GM12878 (cell line): ENCODE results near the gene SLC66A1. TPM values are rescaled to one million over a fixed set of nuclear protein-coding genes. Genes with fewer than 3 reads are reported as not detected.

Experiments used
- ATAC-seq: fragments of 200-7000 bp; cut with Tn5 transposase; 3 replicates; pipeline ENCODE4 v1.9.1; 2020; ENCODE audit warnings: mild to moderate bottlenecking, moderate library complexity
- BruUV-seq: library from RNA; stranded (reverse); fragments of 400-500 nt; replicated peaks from 2 replicates; lab custom pipeline; 2021; lab: Mats Ljungman, UMichigan
- CTCF ChIA-PET: fragments of 300-600 bp; sonication (Branson Sonifier 250); formaldehyde crosslinking; extraction: SDS; loops from one replicate; lab custom pipeline; 2021; ENCODE audit warnings: inconsistent platforms; lab: Yijun Ruan, JAX
- POLR2A ChIA-PET: fragments of 350-600 bp; formaldehyde crosslinking; extraction: SDS; loops from one replicate; lab custom pipeline; 2021; ENCODE audit warnings: inconsistent platforms; lab: Charles Lee
- RAD21 ChIA-PET: fragments of 300-600 bp; sonication (Branson Sonifier 250); formaldehyde crosslinking; loops from one replicate; lab custom pipeline; 2023; ENCODE audit warnings: antibody characterized with exemption; ENCODE audit not compliant: unreplicated experiment; lab: Charles Lee
- SMC1A ChIA-PET: fragments of 300-600 bp; sonication (Branson Sonifier 250); formaldehyde crosslinking; loops from one replicate; lab custom pipeline; 2023; ENCODE audit not compliant: unreplicated experiment, uncharacterized antibody; lab: Charles Lee
- DNase-seq: peaks from one replicate; pipeline ENCODE4 v3.0.0-alpha.2; 2011; ENCODE audit warnings: low read depth, low spot score
- FAIRE-seq: peaks from 3 replicates; lab custom pipeline; 2011; peaks lifted over from hg19 to GRCh38; lab: Jason Lieb, UNC
- H2AFZ ChIP-seq: 2 replicates; pipeline ENCODE4 v1.6.0; 2011; ENCODE audit warnings: low read depth, low read length, control low read depth; ENCODE audit not compliant: control insufficient read depth
- H3K27ac ChIP-seq: 2 replicates; pipeline ENCODE4 v1.5.1; 2011; ENCODE audit warnings: control low read depth; ENCODE audit not compliant: control insufficient read depth, insufficient read depth
- H3K27me3 ChIP-seq, 2 experiments: replicated peaks in 1 of 2; 2 replicates each; pipeline versions ENCODE4 v1.6.0 to v1.6.1; 2011; ENCODE audit warnings: low read length in 1 of 2; ENCODE audit not compliant: control insufficient read depth in 2 of 2, insufficient read depth in 2 of 2
- H3K36me3 ChIP-seq, 2 experiments: 2 replicates each; pipeline ENCODE4 v1.5.1; 2011; ENCODE audit warnings: low read length in 1 of 2; ENCODE audit not compliant: control insufficient read depth in 2 of 2, insufficient read depth in 2 of 2
- H3K4me1 ChIP-seq: 2 replicates; pipeline ENCODE4 v1.6.1; 2011; ENCODE audit warnings: mild to moderate bottlenecking, low read length, moderate library complexity, mixed read lengths; ENCODE audit not compliant: control insufficient read depth, insufficient read depth
- H3K4me2 ChIP-seq: 2 replicates; pipeline ENCODE4 v1.6.0; 2011; ENCODE audit warnings: control low read depth; ENCODE audit not compliant: control insufficient read depth, insufficient read depth
- H3K4me3 ChIP-seq: fragments of 200-600 bp; sonication (generic); 2 replicates; pipeline ENCODE4 v1.5.1; 2016
- H3K79me2 ChIP-seq: 2 replicates; pipeline ENCODE4 v1.6.0; 2011; ENCODE audit warnings: low read length; ENCODE audit not compliant: control insufficient read depth, insufficient read depth
- H3K9ac ChIP-seq: 2 replicates; pipeline ENCODE4 v1.8.0; 2011; ENCODE audit warnings: low read length, control low read depth, mixed read lengths; ENCODE audit not compliant: control insufficient read depth, insufficient read depth
- H3K9me3 ChIP-seq: replicated peaks from 3 replicates; pipeline ENCODE4 v1.5.1; 2011; ENCODE audit warnings: mild to moderate bottlenecking, low read length; ENCODE audit not compliant: control insufficient read depth, insufficient read depth
- H4K20me1 ChIP-seq: 2 replicates; pipeline ENCODE4 v1.6.0; 2011; ENCODE audit not compliant: control insufficient read depth, insufficient read depth
- ATF2 ChIP-seq: IDR thresholded peaks from 2 replicates; pipeline ENCODE4 v1.6.1; 2012; ENCODE audit warnings: low read length, inconsistent platforms
- BHLHE40 ChIP-seq, 2 experiments: fragments of 450-650 bp in 1 of 2; IDR thresholded peaks; 2 replicates each; pipeline ENCODE4 v1.6.1; 2011 to 2017; ENCODE audit warnings: low read depth in 2 of 2, borderline replicate concordance in 1 of 2, improper control_type of control experiment in 1 of 2, low read length in 1 of 2, mild to moderate bottlenecking in 1 of 2
- BMI1 ChIP-seq: fragments of 450-650 bp; IDR thresholded peaks from 2 replicates; pipeline ENCODE4 v1.6.1; 2016; ENCODE audit warnings: mild to moderate bottlenecking, moderate library complexity, borderline replicate concordance
- ETV6 ChIP-seq, 2 experiments: fragments of 450-650 bp in 1 of 2; IDR thresholded peaks in 1 of 2; conservative IDR thresholded peaks in 1 of 2; 2 replicates each; pipeline ENCODE4 v1.6.1; 2014; ENCODE audit warnings: antibody characterized with exemption in 1 of 2, borderline replicate concordance in 1 of 2, low read depth in 1 of 2, mild to moderate bottlenecking in 1 of 2, moderate library complexity in 1 of 2
- MYB ChIP-seq: fragments of 150-350 bp; IDR thresholded peaks from 2 replicates; pipeline ENCODE4 v1.6.1; 2014; ENCODE audit warnings: mild to moderate bottlenecking, low read depth, low read length, borderline replicate concordance
- MYC ChIP-seq: IDR thresholded peaks from 2 replicates; pipeline ENCODE4 v1.6.1; 2011; ENCODE audit warnings: mild to moderate bottlenecking, low read length, moderate library complexity, inconsistent platforms; ENCODE audit not compliant: insufficient read depth, insufficient replicate concordance, insufficient read length, severe bottlenecking
- PBX3 ChIP-seq: IDR thresholded peaks from 2 replicates; pipeline ENCODE4 v1.6.1; 2011; ENCODE audit warnings: mild to moderate bottlenecking, low read depth, low read length, moderate library complexity; ENCODE audit not compliant: insufficient replicate concordance
- POLR2AphosphoS2 ChIP-seq: IDR thresholded peaks from 2 replicates; pipeline ENCODE4 v1.6.1; 2011; ENCODE audit warnings: low read depth, mild to moderate bottlenecking, low read length, improper control_type of control experiment, moderate library complexity
- RAD21 ChIP-seq: IDR thresholded peaks from 2 replicates; pipeline ENCODE4 v1.6.1; 2011; ENCODE audit warnings: mild to moderate bottlenecking, low read depth, low read length, moderate library complexity; ENCODE audit not compliant: insufficient read depth
- RELA ChIP-seq: fragments of 450-650 bp; IDR thresholded peaks from 2 replicates; pipeline ENCODE4 v1.8.0; 2014; ENCODE audit warnings: borderline replicate concordance; ENCODE audit not compliant: partially characterized antibody
- SIN3A ChIP-seq: IDR thresholded peaks from 2 replicates; pipeline ENCODE4 v1.6.1; 2012; ENCODE audit warnings: low read depth, low read length, improper control_type of control experiment
- SMARCA5 ChIP-seq: fragments of 450-650 bp; IDR thresholded peaks from 2 replicates; pipeline ENCODE4 v1.6.1; 2017; ENCODE audit warnings: mild to moderate bottlenecking
- SMC3 ChIP-seq: IDR thresholded peaks from 2 replicates; pipeline ENCODE4 v1.6.1; 2011; ENCODE audit warnings: low read length, improper control_type of control experiment, borderline replicate concordance
- SREBF2 ChIP-seq: IDR thresholded peaks from 2 replicates; pipeline ENCODE4 v1.6.1; 2012; ENCODE audit warnings: mild to moderate bottlenecking, low read length
- ZNF24 ChIP-seq: fragments of 450-650 bp; IDR thresholded peaks from 2 replicates; pipeline ENCODE4 v1.6.1; 2017; ENCODE audit warnings: antibody characterized with exemption, mild to moderate bottlenecking
- ZNF274 ChIP-seq: IDR thresholded peaks from one replicate; pipeline ENCODE4 v1.8.0; 2011; ENCODE audit not compliant: insufficient read length, insufficient read depth
- WGBS: methylation state at CpG from one replicate; pipeline ENCODE4 v1.1.6; 2016; ENCODE audit warnings: low lambda C conversion rate; ENCODE audit not compliant: insufficient replicate concordance, insufficient coverage; ENCODE audit errors: missing lambda C conversion rate; 5-methylcytosine and 5-hydroxymethylcytosine counted together
- in situ Hi-C: fragments of 300-500 bp; cut with MboI; formaldehyde crosslinking; loops from 9 replicates; pipeline ENCODE4 v1.14.3; 2018; ENCODE audit warnings: mixed read lengths
- intact Hi-C: fragments of 100-400 bp; cut with micrococcal nuclease; formaldehyde crosslinking; loops from one replicate; pipeline ENCODE4 v1.14.2; 2022; ENCODE audit not compliant: unreplicated experiment
- polyA plus RNA-seq, 11 experiments: library from polyadenylated mRNA; depleted of rRNA in 4 of 11; unstranded in 6 of 11; stranded (reverse) in 5 of 11; fragments of >200 nt; fragmentation: Nextera tagmentation in 4 of 11; fragmentation: Illumina TruSeq in 1 of 11; extraction: Ambion mirVana in 4 of 11; extraction: Trizol in 1 of 11; gene quantifications; 1 replicate in 1 of 11; 2 replicates in 10 of 11; pipeline versions ENCODE4 v1.2.1 to v1.2.3, GENCODE V29; 2011 to 2016; ENCODE audit warnings: inconsistent platforms in 2 of 11, missing spikeins in 2 of 11, low read depth in 1 of 11
- total RNA-seq, 4 experiments: library from RNA; depleted of rRNA in 3 of 4; stranded (reverse); fragments of >200 nt in 3 of 4; fragmentation: Illumina TruSeq in 1 of 4; extraction: Trizol in 1 of 4; gene quantifications; 2 replicates each; pipeline versions ENCODE4 v1.2.1 to v1.2.3, GENCODE V29; 2013 to 2021

SLC66A1 gene
- total and polyA plus RNA-seq, 10 of the 15 experiments (the other 5 are each of a cell fraction or from before 2014, with no cell fraction given), result 0.58 to 22.0 (median 10.2) TPM

GRCh38 chr1:19344831-19345230 lies 32.7 kb downstream of the SLC66A1 start:
- H2AFZ ChIP-seq, result no peak overlapping the region
- RAD21 ChIA-PET, result interaction anchor here (0.6 kb wide), 1 partner anchor 278 kb away, joined by 3 read pairs; no protein-coding TSS in a partner anchor
- H3K36me3 ChIP-seq, result peaks cover 17 to 34% of the 10 kb centered on the region in 2 experiments
- CTCF ChIA-PET, result interaction anchor here (1.1 to 3.2 kb wide), 4 partner anchors 10 to 306 kb away, joined by 4 to 12 read pairs (median 6); no protein-coding TSS in a partner anchor
- BruUV-seq, result no TSS peak
- H3K4me2 ChIP-seq, result no peak overlapping the region
- over 99% methylated on average over 11 of the region's 11 CpGs for WGBS
- FAIRE-seq (no peak), DNase-seq (no peak), ATAC-seq (no peak)
- H3K4me1 ChIP-seq, result no peaks in the 10 kb centered on the region
- no peaks in the 10 kb centered on the region for H4K20me1 ChIP-seq
- intact Hi-C loops (loop anchor here (1.0 kb wide), 2 partner anchors 237 to 306 kb away; no protein-coding TSS in a partner anchor), in situ Hi-C loops (loop anchor here (5.0 kb wide), 1 partner anchor 237 kb away; no protein-coding TSS in a partner anchor)
- SMC1A ChIA-PET, result no interaction called here
- no peaks in the 10 kb centered on the region for H3K27me3 ChIP-seq
- H3K4me3 ChIP-seq, result no peak overlapping the region
- POLR2A ChIA-PET, result no interaction called here
- H3K27ac ChIP-seq, result no peak overlapping the region
- H3K9me3 ChIP-seq, result no peaks in the 10 kb centered on the region
- no peak overlapping the region for H3K9ac ChIP-seq
- TF ChIP-seq ATF2 (no peak), PBX3 (no peak), RAD21 (no peak), MYC (no peak), ZNF274 (no peak), BMI1 (no peak), SREBF2 (no peak), SIN3A (no peak), RELA (no peak), POLR2AphosphoS2 (no peak), ETV6 (conservative IDR thresholded peaks at IDR 0.05 in 1 of 2, IDR thresholded peaks at IDR 0.05 in 1 of 2; ENCODE audit: borderline replicate concordance in 1 of 2, low read depth in 1 of 2) (no peak), MYB (no peak), ZNF24 (no peak), SMC3 (no peak), SMARCA5 (no peak), BHLHE40 (IDR thresholded peaks at IDR 0.05; ENCODE audit: borderline replicate concordance in 1 of 2, low read depth in 2 of 2, low read length in 1 of 2) (no peak)
- no peaks in the 10 kb centered on the region for H3K79me2 ChIP-seq
